AG09309 (cell line): ENCODE data around the gene HSDL2.
A peak's percentile ranks its signal among the peaks of the same experiment; 100 is the strongest.

Source experiments
- DNase-seq: peaks from one replicate; pipeline ENCODE4 v3.0.0-alpha.2; 2010; ENCODE audit warnings: low read depth
- H3K4me3 ChIP-seq: 2 replicates; pipeline ENCODE4 v1.5.1; 2011; ENCODE audit warnings: mild to moderate bottlenecking, low read depth, low read length, moderate library complexity; ENCODE audit not compliant: control insufficient read depth
- TF ChIP-seq, protein P1 (sequence below): IDR thresholded peaks from 2 replicates; pipeline ENCODE4 v1.5.1; 2011; ENCODE audit warnings: mild to moderate bottlenecking, low read depth, low read length, inconsistent platforms; ENCODE audit not compliant: insufficient read depth, control insufficient read depth; ENCODE audit errors: missing control alignments

Gene HSDL2

GRCh38 chr9:112493393-112494137 is 113.7 kb downstream of the HSDL2 start:
- no peak overlapping the region for H3K4me3 ChIP-seq
- DNase-seq, result peak; percentile 91
- TF ChIP-seq, protein P1, sequence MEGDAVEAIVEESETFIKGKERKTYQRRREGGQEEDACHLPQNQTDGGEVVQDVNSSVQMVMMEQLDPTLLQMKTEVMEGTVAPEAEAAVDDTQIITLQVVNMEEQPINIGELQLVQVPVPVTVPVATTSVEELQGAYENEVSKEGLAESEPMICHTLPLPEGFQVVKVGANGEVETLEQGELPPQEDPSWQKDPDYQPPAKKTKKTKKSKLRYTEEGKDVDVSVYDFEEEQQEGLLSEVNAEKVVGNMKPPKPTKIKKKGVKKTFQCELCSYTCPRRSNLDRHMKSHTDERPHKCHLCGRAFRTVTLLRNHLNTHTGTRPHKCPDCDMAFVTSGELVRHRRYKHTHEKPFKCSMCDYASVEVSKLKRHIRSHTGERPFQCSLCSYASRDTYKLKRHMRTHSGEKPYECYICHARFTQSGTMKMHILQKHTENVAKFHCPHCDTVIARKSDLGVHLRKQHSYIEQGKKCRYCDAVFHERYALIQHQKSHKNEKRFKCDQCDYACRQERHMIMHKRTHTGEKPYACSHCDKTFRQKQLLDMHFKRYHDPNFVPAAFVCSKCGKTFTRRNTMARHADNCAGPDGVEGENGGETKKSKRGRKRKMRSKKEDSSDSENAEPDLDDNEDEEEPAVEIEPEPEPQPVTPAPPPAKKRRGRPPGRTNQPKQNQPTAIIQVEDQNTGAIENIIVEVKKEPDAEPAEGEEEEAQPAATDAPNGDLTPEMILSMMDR, result no peak

GRCh38 chr9:112494153-112494552 is 114.2 kb downstream of the HSDL2 start:
- H3K4me3 ChIP-seq, result no peak overlapping the region
- no peak for DNase-seq
- TF ChIP-seq, protein P1, result no peak

- TF ChIP-seq, protein P1, result no peak
- DNase-seq, result no peak
- H3K4me3 ChIP-seq, result no peak overlapping the region
Observed at GRCh38 chr9:112495614-112496013, 115.7 kb downstream of the HSDL2 start.

- TF ChIP-seq, protein P1, result no peak
- no peak for DNase-seq
- no peak overlapping the region for H3K4me3 ChIP-seq
Observed at GRCh38 chr9:112496074-112496722, 116.3 kb downstream of the HSDL2 start.

- no peak for DNase-seq
- no peak overlapping the region for H3K4me3 ChIP-seq
- TF ChIP-seq, protein P1, result no peak
Observed at GRCh38 chr9:112500842-112501241, 120.9 kb downstream of the HSDL2 start.

- TF ChIP-seq, protein P1, result no peak
- H3K4me3 ChIP-seq, result no peak overlapping the region
- no peak for DNase-seq
Observed at GRCh38 chr9:112501287-112501686, 121.4 kb downstream of the HSDL2 start.
